GM19043 (cell line): ENCODE results near the gene PTGR3.

ENCODE experiments used
- ATAC-seq: cut with Tn5 transposase; IDR thresholded peaks from one replicate; pipeline ENCODE4 v1.9.1; 2021; ENCODE audit warnings: low read depth; ENCODE audit not compliant: unreplicated experiment

PTGR3 gene

GRCh38 chr18:75172299-75173124, 36.4 kb downstream of the PTGR3 start:
- peak; percentile 16 for ATAC-seq

- ATAC-seq = no peak
These were observed 38.0 kb downstream of the PTGR3 start for GRCh38 chr18:75170916-75171315.

GRCh38 chr18:75170022-75170789, 38.7 kb downstream of the PTGR3 start:
- ATAC-seq = no peak

GRCh38 chr18:75169411-75169810, 39.5 kb downstream of the PTGR3 start:
- no peak for ATAC-seq

GRCh38 chr18:75168619-75169018, 40.3 kb downstream of the PTGR3 start:
- ATAC-seq = no peak

- no peak for ATAC-seq
These were observed 41.0 kb downstream of the PTGR3 start for GRCh38 chr18:75167759-75168618.

- ATAC-seq = no peak
These were observed 41.8 kb downstream of the PTGR3 start for GRCh38 chr18:75167137-75167536.

GRCh38 chr18:75165926-75166325, 43.0 kb downstream of the PTGR3 start:
- ATAC-seq = no peak

- no peak for ATAC-seq
These were observed 44.5 kb downstream of the PTGR3 start for GRCh38 chr18:75164479-75164878.

GRCh38 chr18:75163736-75164135, 45.2 kb downstream of the PTGR3 start:
- no peak for ATAC-seq

GRCh38 chr18:75162978-75163377, 46.0 kb downstream of the PTGR3 start:
- ATAC-seq = no peak

- ATAC-seq = no peak
These were observed 46.5 kb downstream of the PTGR3 start for GRCh38 chr18:75162467-75162866.

GRCh38 chr18:75161256-75162028, 47.5 kb downstream of the PTGR3 start:
- peak; percentile 48 for ATAC-seq

- no peak for ATAC-seq
These were observed 48.6 kb downstream of the PTGR3 start for GRCh38 chr18:75160364-75160763.

- ATAC-seq = no peak
These were observed 49.1 kb downstream of the PTGR3 start for GRCh38 chr18:75159646-75160356.

- no peak for ATAC-seq
These were observed 49.8 kb downstream of the PTGR3 start for GRCh38 chr18:75159238-75159518.
